NCI-H524 (cell line): ENCODE measurements around the gene PPCDC.

Source experiments
- DNase-seq, 2 experiments: peaks; one replicate each; lab custom pipeline; 2025; lab: John Stamatoyannopoulos, UW

Gene PPCDC

GRCh38 chr15:75008629-75009326 lies 14.6 kb upstream of the PPCDC start:
- no peak for DNase-seq

GRCh38 chr15:75016431-75016830 lies 7.0 kb upstream of the PPCDC start:
- DNase-seq: no peak

GRCh38 chr15:75019916-75020315 lies 3.5 kb upstream of the PPCDC start:
- no peak for DNase-seq

- no peak for DNase-seq
These were observed 2.0 kb upstream of the PPCDC start for GRCh38 chr15:75021341-75021740.

GRCh38 chr15:75022783-75023180 lies 608 bp upstream of the PPCDC start:
- no peak for DNase-seq

- DNase-seq: peak; percentile 7 to 28
These were observed 664 bp downstream of the PPCDC start for GRCh38 chr15:75023872-75024636.

- no peak for DNase-seq
These were observed 1.7 kb downstream of the PPCDC start for GRCh38 chr15:75025107-75025506.

- DNase-seq: no peak
These were observed 2.3 kb downstream of the PPCDC start for GRCh38 chr15:75025548-75026260.

- no peak for DNase-seq
These were observed 4.2 kb downstream of the PPCDC start for GRCh38 chr15:75027551-75027950.

- no peak for DNase-seq
These were observed 5.6 kb downstream of the PPCDC start for GRCh38 chr15:75028991-75029377.

GRCh38 chr15:75029378-75030022 lies 6.1 kb downstream of the PPCDC start:
- peak; percentile 57 to 86 for DNase-seq

GRCh38 chr15:75030023-75030413 lies 6.6 kb downstream of the PPCDC start:
- peak in 1 of 2 experiments; percentile 24 for DNase-seq

- peak in 1 of 2 experiments; percentile 22 for DNase-seq
These were observed 7.0 kb downstream of the PPCDC start for GRCh38 chr15:75030424-75030823.

- no peak for DNase-seq
These were observed 8.5 kb downstream of the PPCDC start for GRCh38 chr15:75031848-75032247.

GRCh38 chr15:75032395-75032794 lies 9.0 kb downstream of the PPCDC start:
- no peak for DNase-seq

- no peak for DNase-seq
These were observed 10.4 kb downstream of the PPCDC start for GRCh38 chr15:75033809-75034208.

GRCh38 chr15:75034615-75035014 lies 11.2 kb downstream of the PPCDC start:
- no peak for DNase-seq

- no peak for DNase-seq
These were observed 12.8 kb downstream of the PPCDC start for GRCh38 chr15:75036212-75036616.

GRCh38 chr15:75037685-75038084 lies 14.3 kb downstream of the PPCDC start:
- DNase-seq: no peak

- DNase-seq: no peak
These were observed 14.8 kb downstream of the PPCDC start for GRCh38 chr15:75038231-75038630.

GRCh38 chr15:75042730-75043508 lies 19.5 kb downstream of the PPCDC start:
- peak in 1 of 2 experiments; percentile 41 for DNase-seq
